ENCODE data around the gene ARHGAP24. TPM values are rescaled to one million over a fixed set of nuclear protein-coding genes. Genes with fewer than 3 reads are reported as not detected.

Gene ARHGAP24
- total RNA-seq, 1 experiment from 2014 or later, result 2.1 TPM

- TF ChIP-seq, protein P1, sequence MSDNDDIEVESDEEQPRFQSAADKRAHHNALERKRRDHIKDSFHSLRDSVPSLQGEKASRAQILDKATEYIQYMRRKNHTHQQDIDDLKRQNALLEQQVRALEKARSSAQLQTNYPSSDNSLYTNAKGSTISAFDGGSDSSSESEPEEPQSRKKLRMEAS (CRISPR knock-in tag; IDR thresholded peaks at IDR 0.05), result no peak
- TF ChIP-seq HMGA2 (CRISPR knock-in tag; IDR thresholded peaks at IDR 0.05), result peak; percentile 98
These were observed 390.3 kb downstream of the ARHGAP24 start for GRCh38 chr4:85865256-85865655.

GRCh38 chr4:85866508-85866907 lies 391.6 kb downstream of the ARHGAP24 start:
- ATAC-seq (peak; percentile 77), DNase-seq (ENCODE audit: low spot score) (no peak)
- Mint-ChIP-seq H3K4me1 (peaks cover 22% of the 10 kb centered on the region), H3K27ac (no peak overlapping the region), H3K36me3 (no peaks in the 10 kb centered on the region), H3K27me3 (ENCODE audit: low read depth) (no peaks in the 10 kb centered on the region), H3K9me3 (0 out of 2 replicates have a peak, but pooled peaks cover 3% of the 10 kb centered on the region), H3K4me3 (no peak overlapping the region)
- POLR2A ChIA-PET, result no interaction called here
- TF ChIP-seq NFYB (CRISPR knock-in tag; conservative IDR thresholded peaks at IDR 0.05; ENCODE audit: low read depth), result no peak
- no peak for TF ChIP-seq ELF4 (CRISPR knock-in tag; IDR thresholded peaks at IDR 0.05; ENCODE audit: low read depth)
- no peak for TF ChIP-seq ZNF416 (CRISPR knock-in tag; IDR thresholded peaks at IDR 0.05)
- TF ChIP-seq FOXK1 (CRISPR knock-in tag; IDR thresholded peaks at IDR 0.05), result no peak
- TF ChIP-seq, protein P2, sequence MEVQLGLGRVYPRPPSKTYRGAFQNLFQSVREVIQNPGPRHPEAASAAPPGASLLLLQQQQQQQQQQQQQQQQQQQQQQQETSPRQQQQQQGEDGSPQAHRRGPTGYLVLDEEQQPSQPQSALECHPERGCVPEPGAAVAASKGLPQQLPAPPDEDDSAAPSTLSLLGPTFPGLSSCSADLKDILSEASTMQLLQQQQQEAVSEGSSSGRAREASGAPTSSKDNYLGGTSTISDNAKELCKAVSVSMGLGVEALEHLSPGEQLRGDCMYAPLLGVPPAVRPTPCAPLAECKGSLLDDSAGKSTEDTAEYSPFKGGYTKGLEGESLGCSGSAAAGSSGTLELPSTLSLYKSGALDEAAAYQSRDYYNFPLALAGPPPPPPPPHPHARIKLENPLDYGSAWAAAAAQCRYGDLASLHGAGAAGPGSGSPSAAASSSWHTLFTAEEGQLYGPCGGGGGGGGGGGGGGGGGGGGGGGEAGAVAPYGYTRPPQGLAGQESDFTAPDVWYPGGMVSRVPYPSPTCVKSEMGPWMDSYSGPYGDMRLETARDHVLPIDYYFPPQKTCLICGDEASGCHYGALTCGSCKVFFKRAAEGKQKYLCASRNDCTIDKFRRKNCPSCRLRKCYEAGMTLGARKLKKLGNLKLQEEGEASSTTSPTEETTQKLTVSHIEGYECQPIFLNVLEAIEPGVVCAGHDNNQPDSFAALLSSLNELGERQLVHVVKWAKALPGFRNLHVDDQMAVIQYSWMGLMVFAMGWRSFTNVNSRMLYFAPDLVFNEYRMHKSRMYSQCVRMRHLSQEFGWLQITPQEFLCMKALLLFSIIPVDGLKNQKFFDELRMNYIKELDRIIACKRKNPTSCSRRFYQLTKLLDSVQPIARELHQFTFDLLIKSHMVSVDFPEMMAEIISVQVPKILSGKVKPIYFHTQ (CRISPR knock-in tag; IDR thresholded peaks at IDR 0.05), result no peak
- no peak for TF ChIP-seq ZNF263 (CRISPR knock-in tag; IDR thresholded peaks at IDR 0.05; ENCODE audit: low read depth)
- no peak for TF ChIP-seq PRDM15 (CRISPR knock-in tag; IDR thresholded peaks at IDR 0.05)
- no peak for TF ChIP-seq E2F4 (CRISPR knock-in tag; IDR thresholded peaks at IDR 0.05; ENCODE audit: borderline replicate concordance, low read depth)
- TF ChIP-seq USF2 (CRISPR knock-in tag; IDR thresholded peaks at IDR 0.05), result no peak
- no peak for TF ChIP-seq ETV6 (CRISPR knock-in tag; IDR thresholded peaks at IDR 0.05)
- TF ChIP-seq NFATC4 (CRISPR knock-in tag; IDR thresholded peaks at IDR 0.05), result no peak
- TF ChIP-seq EMX1 (CRISPR knock-in tag; IDR thresholded peaks at IDR 0.05), result no peak
- CTCF ChIA-PET, result interaction anchor here (0.6 to 0.7 kb wide), 2 partner anchors 69 to 70 kb away, joined by 3 read pairs; no protein-coding TSS in a partner anchor

More at GRCh38 chr4:85865256-85865655, 390.3 kb downstream of the ARHGAP24 start:
- POLR2A ChIA-PET, result no interaction called here
- Mint-ChIP-seq H3K27me3 (ENCODE audit: low read depth) (no peaks in the 10 kb centered on the region), H3K4me1 (peaks cover 22% of the 10 kb centered on the region), H3K36me3 (no peaks in the 10 kb centered on the region), H3K27ac (no peak overlapping the region), H3K4me3 (no peak overlapping the region), H3K9me3 (0 out of 2 replicates have a peak, but pooled peaks cover 3% of the 10 kb centered on the region)
- CTCF ChIA-PET, result no interaction called here
- ATAC-seq (no peak), DNase-seq (ENCODE audit: low spot score) (no peak)

DNA sequence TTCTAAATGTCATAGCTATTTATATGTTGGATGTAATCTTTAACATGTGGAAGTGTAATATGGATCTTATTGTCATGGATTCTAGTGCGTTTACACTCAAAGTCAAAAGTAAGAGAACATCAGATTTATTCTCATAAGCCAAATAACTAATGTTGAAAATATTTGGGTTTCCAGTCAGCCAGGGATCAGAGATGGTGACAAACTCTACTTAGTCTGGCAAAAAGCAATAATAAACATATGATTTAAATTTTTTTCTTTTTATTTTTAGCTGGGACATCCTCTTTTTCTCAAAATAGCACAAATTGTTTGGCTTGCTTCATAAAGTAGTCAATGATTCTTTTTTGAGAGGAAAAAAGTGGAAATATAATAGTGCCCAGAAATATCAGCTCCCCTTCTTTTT lies 392.3 kb downstream of the ARHGAP24 start:
- no peak overlapping the region for H3K27ac Mint-ChIP-seq
- ChIA-PET POLR2A (no interaction called here), CTCF (interaction anchor here (0.8 kb wide), 1 partner anchor 71 kb away, joined by 3 read pairs; no protein-coding TSS in a partner anchor)
- H3K27me3 Mint-ChIP-seq (ENCODE audit: low read depth), result no peaks in the 10 kb centered on the region
- H3K4me1 Mint-ChIP-seq, result peaks cover 22% of the 10 kb centered on the region
- no peak for ATAC-seq
- H3K4me3 Mint-ChIP-seq, result no peak overlapping the region
- H3K9me3 Mint-ChIP-seq, result 0 out of 2 replicates have a peak, but pooled peaks cover 3% of the 10 kb centered on the region
- no peak for TF ChIP-seq FOXJ3 (CRISPR knock-in tag; IDR thresholded peaks at IDR 0.05; ENCODE audit: borderline replicate concordance)
- no peak for TF ChIP-seq ZNF416 (CRISPR knock-in tag; IDR thresholded peaks at IDR 0.05)
- TF ChIP-seq CREM (CRISPR knock-in tag; IDR thresholded peaks at IDR 0.05), result no peak
- no peak for TF ChIP-seq TEAD1 (CRISPR knock-in tag; IDR thresholded peaks at IDR 0.05)
- no peak for DNase-seq (ENCODE audit: low spot score)
- no peaks in the 10 kb centered on the region for H3K36me3 Mint-ChIP-seq
